Ecto neural progenitor cell (in vitro differentiated cells): ENCODE measurements around the gene TRAF3IP3.

Experiments
- DNase-seq: peaks from one replicate; pipeline ENCODE4 v3.0.0-alpha.2; 2018; ENCODE audit warnings: low spot score

TRAF3IP3 gene

DNA sequence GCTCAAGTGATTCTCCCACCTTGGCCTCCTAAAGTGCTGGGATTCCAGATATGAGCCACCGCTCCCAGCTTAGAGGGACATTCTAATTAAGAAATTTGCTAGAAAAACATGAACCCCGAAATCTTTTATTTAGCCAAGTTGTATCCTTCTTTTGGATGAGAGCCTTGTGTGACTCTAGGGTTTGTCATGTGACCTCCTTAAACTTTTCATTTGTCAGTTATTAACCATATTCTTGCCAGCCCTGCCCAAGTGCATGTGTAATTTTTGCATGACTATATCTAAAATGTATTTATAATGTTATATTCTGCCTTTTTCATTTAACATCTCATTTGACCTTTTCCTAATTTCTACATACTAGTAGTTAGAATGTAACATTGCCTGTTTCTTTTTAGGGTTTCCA, 73.9 kb downstream of the TRAF3IP3 start:
- no peak for DNase-seq

- no peak for DNase-seq
Observed at GRCh38 chr1:209830722-209831121, 74.9 kb downstream of the TRAF3IP3 start.

DNA sequence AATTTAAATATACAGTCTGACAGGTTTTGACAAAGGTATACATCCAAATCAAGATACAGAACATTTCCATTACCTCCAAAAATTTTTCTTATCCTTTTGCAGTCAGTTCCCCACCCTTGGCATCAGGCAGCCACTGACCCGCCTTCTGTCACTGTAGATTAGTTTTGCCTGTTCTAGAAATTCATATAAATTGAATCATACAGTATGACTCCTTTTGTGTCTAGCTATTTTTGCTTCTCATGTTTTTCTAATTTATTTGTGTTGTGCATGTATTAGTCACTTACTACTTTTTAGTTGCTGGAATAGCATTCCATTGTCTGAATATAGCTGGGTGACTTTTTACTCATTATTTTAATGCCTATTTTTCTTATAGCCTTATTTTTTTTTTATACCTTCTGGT, 75.8 kb downstream of the TRAF3IP3 start:
- DNase-seq: no peak
